Stimulated activated naive CD8-positive, alpha-beta T cell treated with anti-CD3 and anti-CD28 coated beads, Interleukin-15, Interleukin-2, amounts not matched to agents 100 U/mL and 50 U/mL, for 24 hours (primary cell): ENCODE results near the gene APPBP2.
"Not testable (repeated sequence)": the region's sequence is repeated elsewhere in the genome, so short reads cannot be mapped to it uniquely, and the experiment has no call there.

Experiments used
- ATAC-seq: fragments of 150-1000 bp; cut with Tn5 transposase; one replicate; pipeline ENCODE4 v1.10.0; 2021
- DNase-seq: peaks from one replicate; pipeline ENCODE4 v3.0.0; 2021

Gene APPBP2

DNA sequence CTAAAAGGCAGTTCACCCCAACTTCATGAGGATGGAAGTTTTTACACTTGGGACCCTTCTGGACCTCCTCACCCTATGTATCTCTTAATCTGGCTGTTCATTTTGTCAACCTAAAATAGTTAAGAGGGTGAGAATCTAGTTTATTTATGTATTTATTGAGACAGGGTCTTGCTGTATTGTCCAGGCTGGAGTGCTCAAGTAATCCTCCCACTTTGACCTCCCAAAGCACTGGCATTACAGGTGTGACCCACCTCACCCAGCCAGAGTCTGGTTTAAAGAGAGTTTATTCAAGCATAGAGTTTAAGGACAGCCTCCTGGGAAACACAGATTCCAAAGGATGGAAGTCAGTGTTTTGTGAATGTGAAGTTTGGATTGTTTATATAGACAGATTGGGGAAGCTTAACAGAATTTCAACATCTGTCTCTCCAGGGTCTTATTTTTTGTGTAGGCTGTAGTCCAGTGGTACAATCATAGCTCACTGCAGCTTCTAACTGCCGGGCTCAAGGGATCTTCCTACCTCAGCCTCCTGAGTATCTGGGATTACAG is 8.0 kb upstream of the APPBP2 start:
- DNase-seq (no peak), ATAC-seq (no peak)

DNA sequence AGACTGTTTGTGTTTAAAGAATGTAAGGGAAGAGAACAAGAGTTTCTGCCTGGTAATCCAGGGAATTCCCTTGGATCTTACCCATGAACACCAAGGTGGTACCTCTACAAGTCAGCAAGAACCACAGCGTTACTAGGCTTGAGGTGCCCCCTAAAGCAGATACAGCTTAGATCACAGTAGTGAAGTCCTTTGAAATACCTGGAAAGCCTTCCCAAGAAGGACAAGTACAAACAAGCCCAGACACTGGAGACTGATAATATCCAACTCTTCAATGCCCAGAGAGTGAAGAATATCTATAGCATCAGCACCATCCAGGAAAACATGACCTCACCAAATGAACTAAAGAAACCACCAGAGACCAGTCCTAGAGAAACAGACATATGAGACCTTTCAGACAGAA is 3.8 kb upstream of the APPBP2 start:
- ATAC-seq: no peak
- DNase-seq: no peak

DNA sequence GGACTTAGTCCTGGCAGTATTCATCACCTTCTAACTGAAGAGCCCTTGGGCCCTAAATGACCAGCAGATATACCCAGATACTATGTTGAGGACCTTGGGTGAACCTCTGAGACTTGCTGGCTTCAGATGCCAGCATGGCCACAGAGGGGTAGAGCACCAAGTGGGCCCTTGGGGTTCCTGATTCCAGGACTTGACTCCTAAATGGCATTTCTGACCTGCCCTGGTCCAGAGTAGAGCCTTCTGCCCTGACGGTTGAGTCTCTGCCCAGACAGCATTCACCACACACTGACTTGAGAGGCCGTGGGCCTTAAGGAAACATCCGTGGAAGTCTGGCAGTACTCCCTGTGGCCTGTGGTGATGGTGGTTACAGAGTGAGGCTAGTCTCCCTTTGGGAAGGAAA is 2.8 kb upstream of the APPBP2 start:
- no peak for DNase-seq
- ATAC-seq: no peak

DNA sequence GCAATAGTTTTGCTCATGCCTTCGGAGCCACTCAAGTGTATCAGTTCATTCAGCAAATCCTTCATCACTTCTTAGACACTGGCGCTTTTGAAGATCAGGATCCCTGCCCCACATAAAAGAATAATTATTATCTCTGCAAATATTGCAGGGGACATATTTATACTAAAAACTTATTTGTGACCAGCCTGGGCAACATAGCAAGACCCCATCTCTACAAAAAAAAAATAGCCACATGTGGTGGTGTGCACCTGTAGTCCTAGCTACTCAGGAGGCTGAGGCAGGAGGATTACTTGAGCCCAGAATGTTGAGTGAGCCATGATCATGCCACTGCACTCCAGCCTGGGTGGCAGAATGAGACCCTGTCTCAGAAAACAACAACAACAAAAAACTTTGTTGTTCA is 1.7 kb upstream of the APPBP2 start:
- DNase-seq (no peak), ATAC-seq (no peak)

DNA sequence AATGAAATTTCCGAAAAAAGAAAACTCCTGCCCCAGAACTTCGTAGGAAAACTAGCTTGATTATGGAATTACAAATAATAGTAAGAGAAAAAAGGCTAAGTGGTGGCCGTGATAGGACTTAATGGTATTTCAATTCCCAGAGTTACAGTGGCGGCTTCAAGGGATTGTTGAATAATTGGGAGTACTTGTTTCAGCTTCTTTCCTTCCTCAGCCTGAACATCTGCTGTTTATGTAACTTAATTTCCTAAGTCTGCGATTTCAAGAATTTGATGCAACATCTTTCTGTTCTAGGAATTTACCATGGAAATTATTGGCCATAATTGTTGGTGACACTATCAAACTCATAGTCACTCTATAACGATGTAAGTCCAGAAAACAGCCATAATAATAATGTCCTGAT is 684 bp upstream of the APPBP2 start:
- DNase-seq: no peak
- no peak for ATAC-seq

DNA sequence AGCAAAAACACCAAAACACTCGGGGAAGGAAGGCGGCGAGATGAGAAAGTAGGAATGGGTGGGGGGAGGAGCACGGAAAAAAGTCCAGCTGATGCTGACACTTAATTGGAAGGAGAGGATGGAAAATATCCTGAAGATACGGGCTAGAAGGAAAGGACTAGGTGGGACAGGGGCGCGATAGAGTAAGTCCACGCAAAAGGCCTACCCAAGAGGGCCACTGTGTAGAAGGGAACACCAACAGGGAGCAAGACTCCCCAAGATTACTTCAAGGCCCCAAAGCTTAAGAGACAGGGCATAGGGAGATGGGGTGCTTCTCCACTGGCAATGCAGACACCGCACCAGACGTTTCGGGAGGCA is 736 bp downstream of the APPBP2 start:
- ATAC-seq: peak; percentile 19
- no peak for DNase-seq

DNA sequence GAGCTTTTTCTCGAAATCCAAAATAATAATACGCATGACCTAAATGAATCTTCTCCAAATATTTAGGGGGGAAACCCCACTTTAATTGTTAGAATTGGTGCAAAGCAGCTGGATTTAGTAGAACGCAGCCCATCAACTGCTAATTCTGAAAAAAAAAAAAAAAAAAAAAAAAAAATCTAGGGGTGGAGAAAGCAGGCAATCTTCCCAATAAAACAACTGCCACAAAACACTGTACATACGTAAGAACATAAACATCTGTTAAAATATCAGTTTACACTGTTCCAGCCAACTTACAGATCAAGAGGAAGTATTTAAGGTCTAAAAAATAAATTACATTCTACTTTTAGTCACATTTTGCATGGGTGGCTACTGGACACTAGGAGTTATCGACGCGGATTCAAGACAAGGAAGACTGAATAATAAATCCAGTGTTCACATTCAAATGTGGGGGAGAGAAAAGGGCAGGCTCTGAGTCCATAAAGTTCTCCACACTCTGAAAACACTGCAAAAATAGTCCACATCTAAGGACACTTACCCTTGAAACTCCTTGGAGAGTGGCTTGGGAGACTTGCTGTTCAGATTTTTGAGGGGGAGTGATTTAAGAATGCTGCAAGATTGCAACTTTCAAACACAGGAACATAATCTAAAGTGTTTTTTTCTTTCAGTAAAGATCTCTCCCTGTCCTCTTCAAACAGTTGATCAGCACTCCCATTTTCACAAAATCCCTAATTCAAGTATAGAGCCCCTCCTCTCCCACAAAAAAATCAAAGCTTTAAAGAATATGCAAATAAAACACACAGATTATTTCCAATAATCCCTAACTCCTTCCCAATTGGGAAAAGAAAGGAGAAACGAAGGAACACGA is 1.3 kb downstream of the APPBP2 start:
- DNase-seq (no peak), ATAC-seq (no peak)

DNA sequence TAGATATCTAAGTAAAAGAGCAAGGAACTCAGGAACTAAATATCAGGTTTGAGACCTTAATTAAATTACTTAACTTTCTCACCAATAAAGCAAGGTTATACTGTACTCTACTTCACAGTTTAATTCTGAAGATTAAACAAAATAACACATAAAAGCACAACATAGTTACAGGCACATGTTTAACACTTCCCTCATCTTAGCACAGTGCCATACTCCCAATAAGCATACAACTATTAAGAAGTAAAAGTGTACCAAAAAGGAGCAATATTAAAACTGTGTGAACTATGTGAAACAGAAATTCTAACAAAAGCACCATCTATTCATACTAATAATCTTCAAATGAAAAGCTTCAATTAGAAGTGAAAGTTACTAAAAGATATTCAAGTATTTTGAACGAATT is 2.2 kb downstream of the APPBP2 start:
- ATAC-seq (no peak), DNase-seq (no peak)

DNA sequence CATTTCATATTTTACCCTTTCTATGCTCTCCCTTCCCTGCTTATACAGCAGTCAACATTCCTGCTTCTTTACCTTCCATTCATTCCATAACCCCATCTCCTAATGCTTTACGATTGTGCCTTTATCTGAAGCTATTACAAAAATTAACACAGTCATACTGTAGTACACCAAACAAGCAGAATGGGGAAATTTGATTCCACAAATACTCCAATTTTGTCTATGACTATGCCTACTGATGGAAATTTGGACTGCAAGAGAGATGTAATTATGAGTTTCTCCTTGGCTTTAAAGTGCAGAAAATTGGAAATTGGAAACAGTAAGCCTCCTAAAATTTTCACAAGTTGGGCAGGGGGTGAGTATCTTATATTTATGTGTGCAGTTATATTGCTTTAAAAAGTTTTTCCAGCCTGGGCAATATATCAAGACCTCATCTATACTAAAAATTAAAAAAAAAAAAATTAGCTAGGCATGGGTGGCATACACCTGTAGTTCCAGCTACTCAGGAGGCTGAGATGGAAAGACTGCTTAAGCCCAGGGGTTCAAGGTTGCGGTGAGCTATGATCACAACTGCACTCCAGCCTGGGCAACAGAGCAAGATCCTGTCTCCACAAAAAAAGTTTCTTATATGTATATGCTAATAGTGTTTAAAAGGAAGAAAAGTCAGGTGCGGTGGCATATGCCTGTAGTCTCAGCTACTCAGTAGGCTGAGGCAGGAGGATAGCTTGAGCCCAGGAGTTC is 3.0 kb downstream of the APPBP2 start:
- ATAC-seq: no peak
- no peak for DNase-seq

DNA sequence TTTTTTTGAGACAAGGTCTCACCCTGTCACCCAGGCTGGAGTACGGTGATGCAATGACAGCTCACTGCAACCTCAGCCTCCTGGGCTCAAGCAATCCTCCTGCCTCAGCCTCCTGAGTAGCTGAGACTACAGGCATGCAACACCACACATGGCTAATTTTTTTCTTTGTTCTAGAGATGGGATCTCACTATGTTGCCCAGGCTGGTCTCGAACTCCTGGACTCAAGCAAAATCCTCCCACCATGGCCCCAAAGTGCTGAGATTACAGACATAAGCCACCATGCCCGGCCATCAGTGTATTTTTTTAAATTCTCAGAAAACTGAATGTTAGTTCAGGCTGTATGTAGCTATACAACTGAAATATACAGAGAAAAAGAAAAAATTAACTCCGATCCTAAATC is 6.2 kb downstream of the APPBP2 start:
- DNase-seq: no peak
- ATAC-seq: no peak

DNA sequence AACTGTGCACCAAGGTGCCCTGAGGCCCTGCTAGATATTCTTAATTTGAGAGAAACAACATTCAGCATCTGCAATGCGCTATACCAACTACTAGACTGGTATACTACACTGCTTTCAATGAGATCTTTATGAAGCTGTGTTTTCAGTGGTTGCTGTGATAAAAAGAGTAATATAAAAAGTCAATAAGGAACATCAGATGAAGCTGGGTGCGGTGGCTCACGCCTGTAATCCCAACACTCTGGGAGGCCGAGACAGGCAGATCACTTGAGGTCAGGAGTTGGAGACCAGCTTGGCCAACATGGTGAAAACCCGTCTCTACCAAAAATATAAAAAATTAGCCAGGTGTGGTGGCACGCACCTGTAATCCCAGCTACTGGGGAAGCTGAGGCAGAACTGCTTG is 10.4 kb downstream of the APPBP2 start:
- ATAC-seq, DNase-seq: not testable (repeated sequence)

DNA sequence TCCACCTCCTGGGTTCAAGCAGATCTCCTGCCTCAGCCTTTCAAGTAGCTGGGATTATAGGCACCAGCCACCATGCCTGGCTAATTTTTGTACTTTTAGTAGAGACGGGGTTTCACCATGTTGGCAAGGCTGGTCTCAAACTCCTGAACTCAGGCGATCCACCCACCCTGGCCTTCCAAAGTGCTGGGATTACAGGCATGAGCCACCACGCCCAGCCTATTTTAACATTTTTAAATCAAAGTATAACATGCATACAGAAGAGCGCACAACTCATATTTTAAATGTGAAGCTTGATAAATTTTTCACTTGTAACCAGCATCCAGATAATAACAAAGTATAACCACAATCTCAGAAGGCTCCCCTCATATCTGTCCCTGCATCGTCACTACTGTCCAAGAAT is 10.8 kb downstream of the APPBP2 start:
- not testable (repeated sequence) for ATAC-seq, DNase-seq

DNA sequence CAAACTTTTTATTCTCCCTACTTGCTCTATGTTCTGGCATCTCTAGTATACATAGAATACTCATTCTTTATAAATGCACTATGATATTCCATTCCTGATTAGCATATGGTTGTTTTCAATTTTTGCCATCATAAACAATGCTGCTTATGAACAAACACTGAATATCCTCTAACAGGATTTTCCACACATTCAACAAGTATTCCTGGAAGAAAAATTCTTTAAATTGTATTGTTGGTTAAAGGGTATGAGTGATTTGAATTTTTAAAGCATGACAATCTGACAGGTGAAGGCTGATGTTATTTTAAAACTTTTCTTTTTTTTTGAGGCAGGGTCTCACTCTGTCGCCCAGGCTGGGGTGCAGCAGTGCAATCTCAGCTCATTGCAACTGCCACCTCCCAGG is 11.5 kb downstream of the APPBP2 start:
- no peak for ATAC-seq
- no peak for DNase-seq

DNA sequence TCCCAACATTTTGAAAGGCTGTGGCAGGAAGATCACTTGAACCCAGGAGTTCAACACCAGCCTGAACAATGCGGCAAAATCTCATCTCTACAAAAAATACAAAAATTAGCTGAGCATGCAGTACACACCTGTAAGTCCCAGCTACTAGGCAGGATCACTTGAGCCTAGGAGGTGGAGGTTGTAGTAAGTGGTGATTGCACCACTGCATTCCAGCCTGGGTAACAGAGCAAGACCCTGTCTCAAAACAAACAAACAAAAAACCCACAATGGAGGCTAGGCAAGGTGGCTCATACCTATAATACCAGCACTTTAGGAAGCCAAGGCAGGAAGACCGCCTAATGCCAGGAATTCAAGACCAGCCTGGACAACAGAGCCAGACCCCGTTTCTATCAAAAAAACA is 12.0 kb downstream of the APPBP2 start:
- ATAC-seq: no peak
- no peak for DNase-seq

DNA sequence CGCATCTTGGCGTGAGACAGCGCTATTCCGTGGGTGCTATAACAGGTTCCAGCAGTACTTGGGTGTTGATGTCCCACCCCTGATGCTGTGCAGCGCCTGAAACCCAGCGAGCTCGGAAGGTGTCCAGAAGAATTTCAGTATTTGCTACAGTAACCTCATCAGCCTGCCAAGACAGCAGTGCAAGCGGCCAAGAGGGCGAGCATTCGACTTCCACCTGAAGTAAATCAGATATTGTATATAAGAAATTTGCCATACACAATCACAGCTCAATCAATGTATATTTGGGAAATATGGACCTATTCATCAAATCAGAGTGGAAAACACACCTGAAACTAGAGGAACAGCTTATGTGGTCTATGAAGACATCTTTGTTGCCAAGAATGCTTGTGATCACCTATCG is 13.0 kb downstream of the APPBP2 start:
- DNase-seq: no peak
- ATAC-seq: no peak

DNA sequence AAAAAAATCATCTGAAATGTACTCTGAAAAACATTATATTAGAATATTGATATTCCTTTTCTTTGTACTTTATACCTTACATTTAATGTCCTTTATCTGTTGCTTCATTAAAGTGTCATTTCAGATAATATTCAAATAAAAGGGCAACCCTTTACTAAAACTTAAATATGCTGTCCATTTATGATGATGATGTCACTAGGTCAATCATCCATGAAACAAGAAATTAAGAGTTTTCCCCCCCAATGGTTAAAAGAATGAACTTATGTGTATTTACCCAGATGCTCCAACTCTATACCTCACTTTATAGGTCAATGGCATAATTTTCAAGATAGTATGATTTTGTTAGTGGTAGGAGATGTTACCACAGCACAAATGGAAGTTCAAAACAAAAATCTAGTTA is 15.3 kb downstream of the APPBP2 start:
- ATAC-seq (no peak), DNase-seq (no peak)

DNA sequence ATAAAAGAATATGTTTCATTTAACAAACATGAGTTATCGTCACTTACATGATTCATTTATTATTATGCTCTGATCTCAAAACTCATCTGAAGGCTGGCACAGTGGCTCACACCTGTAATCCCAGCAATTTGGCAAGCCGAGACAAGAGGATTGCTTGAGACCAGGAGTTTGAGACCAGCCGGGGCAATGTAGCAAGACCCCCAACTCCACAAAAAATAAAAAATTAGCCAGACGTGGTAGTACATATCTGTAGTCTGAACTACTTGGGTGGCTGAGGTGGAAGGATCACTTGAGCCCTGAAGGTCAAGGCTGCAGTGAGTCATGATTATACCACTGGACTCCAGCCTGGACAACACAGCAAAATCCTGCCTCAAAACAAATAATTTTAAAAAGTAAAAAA is 16.0 kb downstream of the APPBP2 start:
- no peak for ATAC-seq
- no peak for DNase-seq

DNA sequence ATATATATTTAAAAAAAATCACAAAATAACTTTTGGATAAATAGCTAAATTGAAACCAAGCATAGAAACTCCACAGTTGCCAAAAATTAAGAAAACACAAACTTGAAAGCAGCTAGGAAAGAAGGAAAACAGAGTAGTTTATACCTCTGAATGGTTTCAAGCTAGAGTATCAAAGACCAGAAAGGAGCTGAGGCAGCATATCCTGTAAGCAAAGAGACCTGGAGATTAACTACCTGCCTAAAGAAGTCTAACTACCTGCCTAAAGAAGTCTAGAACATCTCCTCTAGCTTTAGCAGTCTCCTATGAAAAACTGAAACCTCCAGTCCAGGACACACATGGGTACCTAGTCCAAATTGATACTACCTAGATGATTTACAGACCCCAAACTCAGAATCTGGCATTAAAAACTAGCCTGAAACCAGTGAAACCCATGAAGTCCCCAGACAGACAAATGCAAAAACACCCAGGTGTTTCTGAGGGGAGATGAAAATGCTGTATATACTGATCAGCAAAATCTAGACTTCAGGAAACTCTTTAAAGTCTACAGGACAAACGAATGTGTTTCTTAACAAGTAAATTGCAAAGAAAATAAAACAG is 17.6 kb downstream of the APPBP2 start:
- ATAC-seq (no peak), DNase-seq (no peak)

DNA sequence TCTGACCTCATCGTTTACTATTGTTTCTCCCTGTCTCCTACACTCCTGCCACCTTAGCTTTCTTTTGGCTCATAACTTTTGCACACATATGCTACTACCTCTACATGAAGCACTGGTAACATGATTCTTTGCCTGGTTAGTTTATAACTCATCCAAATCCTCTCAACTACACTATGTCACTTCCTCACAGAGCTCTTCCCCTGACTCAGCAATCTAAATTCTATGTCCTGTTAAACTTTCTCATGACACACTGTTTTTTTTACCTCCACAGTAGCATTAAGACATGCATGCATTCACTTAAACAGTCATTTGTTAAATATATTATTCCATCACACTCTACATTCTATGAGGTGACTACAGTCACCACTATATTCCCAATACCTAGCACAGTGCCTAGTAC is 19.7 kb downstream of the APPBP2 start:
- DNase-seq (no peak), ATAC-seq (no peak)

DNA sequence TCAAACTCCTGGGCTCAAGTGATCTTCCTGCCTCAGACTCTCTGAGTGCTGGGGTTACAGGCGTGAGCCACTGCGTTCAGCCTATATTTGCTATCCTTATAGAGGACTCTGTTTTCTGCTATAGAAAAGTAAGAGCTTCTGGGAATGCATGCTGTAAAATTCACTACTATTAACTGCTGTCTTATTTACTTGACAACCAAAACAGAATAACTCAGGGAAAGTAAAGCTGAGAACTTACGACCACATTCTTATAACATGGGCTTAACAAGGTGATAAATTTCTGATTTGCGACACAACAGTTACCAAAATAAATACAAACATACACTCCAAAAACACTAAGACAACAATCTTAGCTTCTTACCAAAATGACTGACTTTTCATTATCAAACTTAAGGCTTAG is 23.9 kb downstream of the APPBP2 start:
- DNase-seq (no peak), ATAC-seq (no peak)

DNA sequence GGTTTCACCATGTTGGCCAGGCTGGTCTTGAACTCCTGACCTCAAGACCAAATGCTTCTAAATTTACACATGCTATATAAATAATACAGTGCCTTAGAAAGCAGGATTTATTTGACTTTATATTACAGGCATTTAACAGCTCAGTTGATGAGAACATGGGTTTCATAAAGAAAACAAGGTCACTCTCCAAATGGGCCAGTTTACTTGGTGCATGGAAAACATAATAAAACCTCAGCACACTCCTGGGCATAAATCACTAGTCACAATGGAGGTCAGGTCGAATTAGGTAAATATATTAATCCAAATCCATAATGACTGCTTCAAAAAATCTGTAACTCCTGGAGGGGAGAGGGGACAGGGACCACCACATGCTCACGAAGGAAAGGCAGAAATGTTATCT is 24.5 kb downstream of the APPBP2 start:
- ATAC-seq (no peak), DNase-seq (no peak)

DNA sequence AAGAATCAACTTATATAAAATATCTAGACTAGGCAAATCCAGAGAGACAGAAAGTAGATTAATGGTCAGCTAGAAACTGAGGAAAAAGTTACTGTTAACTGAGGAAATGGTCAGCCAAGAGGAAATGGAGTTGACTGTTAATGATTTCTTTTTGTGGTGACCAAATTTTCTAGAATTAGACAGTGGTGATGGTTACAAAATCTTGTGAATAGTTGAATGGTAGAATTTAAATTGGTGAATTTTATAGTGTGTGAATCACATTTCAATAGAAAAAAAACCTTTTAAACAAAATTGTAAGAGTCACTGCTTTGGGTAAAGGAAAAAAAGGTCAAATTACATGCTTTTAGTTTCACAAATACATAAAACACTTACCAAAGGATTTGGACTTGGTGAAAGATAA is 30.0 kb downstream of the APPBP2 start:
- ATAC-seq (no peak), DNase-seq (no peak)

DNA sequence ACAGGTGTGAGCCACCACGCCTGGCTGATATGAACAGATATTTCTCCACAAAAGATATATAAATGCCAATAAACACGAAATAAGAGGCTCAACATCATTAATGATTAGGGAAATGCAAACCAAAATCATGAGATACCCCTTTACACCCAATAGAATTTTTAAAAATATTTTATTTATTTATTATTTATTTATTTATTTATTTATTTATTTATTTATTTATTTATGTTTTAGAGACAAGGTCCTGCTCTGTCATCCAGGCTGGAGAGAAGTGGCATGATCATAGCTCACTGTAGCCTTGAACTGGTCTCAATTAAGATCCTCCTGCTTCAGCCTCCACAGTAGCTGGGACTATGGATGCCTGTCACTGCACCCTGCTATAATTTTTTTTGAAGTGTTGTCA is 30.8 kb downstream of the APPBP2 start:
- ATAC-seq (no peak), DNase-seq (no peak)
